ENCODE results near the gene MT1A. TPM values are rescaled to one million over a fixed set of nuclear protein-coding genes. Genes with fewer than 3 reads are reported as not detected.
A peak's percentile ranks its signal among the peaks of the same experiment; 100 is the strongest.

The MT1A gene
- total and polyA plus RNA-seq, 4 donors = not detected

GRCh38 chr16:56603589-56603988, 34.9 kb upstream of the MT1A start:
- Histone ChIP-seq H3K36me3 (ENCODE audit: control insufficient read depth, insufficient read depth, low read length) (no peaks in the 10 kb centered on the region), H3K4me1 (ENCODE audit: control insufficient read depth, insufficient read depth, low read length) (peaks cover 33% of the 10 kb centered on the region), H3K9me3 (ENCODE audit: control insufficient read depth, insufficient read depth, low read length) (no peaks in the 10 kb centered on the region), H3K27ac (ENCODE audit: low read depth, low read length) (no peak overlapping the region), H3K27me3 (ENCODE audit: control insufficient read depth, insufficient read depth, low read length) (no peaks in the 10 kb centered on the region), H3K4me3 (ENCODE audit: low read depth, low read length) (no peak overlapping the region)
- WGBS (ENCODE audit: insufficient coverage) = 65% methylated on average over 3 of the region's 4 CpGs
- peak in 2 of 6 donors; percentile 61 to 66 for DNase-seq (ENCODE audit: low read depth in 4 of 6, low spot score in 6 of 6)

- Histone ChIP-seq H3K27me3 (ENCODE audit: control insufficient read depth, insufficient read depth, low read length) (peaks cover 11% of the 10 kb centered on the region), H3K36me3 (ENCODE audit: control insufficient read depth, insufficient read depth, low read length) (no peaks in the 10 kb centered on the region), H3K4me1 (ENCODE audit: control insufficient read depth, insufficient read depth, low read length) (peaks cover 43% of the 10 kb centered on the region), H3K9me3 (ENCODE audit: control insufficient read depth, insufficient read depth, low read length) (no peaks in the 10 kb centered on the region), H3K4me3 (ENCODE audit: low read depth, low read length) (no peak overlapping the region), H3K27ac (ENCODE audit: low read depth, low read length) (no peak overlapping the region)
- DNase-seq (ENCODE audit: low read depth in 4 of 6, low spot score in 6 of 6) = no peak
- 100% methylated on average over 2 of the region's 4 CpGs for WGBS (ENCODE audit: insufficient coverage)
Observed at GRCh38 chr16:56604966-56605365, 33.5 kb upstream of the MT1A start.

DNA sequence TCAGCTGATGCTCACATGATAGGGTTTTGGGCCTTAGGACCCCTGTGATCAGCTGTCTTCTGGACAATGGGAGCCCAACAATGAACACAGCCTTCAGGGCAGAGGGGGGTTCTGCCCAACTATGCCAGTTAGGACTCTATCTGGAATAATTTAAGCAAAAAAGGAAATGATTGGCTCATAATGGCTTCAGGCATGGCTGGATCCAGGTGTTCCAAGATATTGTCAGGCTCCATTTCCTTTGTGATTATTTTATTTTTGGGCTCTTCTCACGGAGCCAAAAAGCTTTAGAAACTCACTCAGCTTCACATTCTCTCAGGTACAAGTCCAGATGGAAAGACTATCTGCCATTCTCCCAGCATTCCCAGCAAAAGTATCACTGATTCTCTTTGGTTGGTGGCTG, 33.0 kb upstream of the MT1A start:
- Histone ChIP-seq H3K9me3 (ENCODE audit: control insufficient read depth, insufficient read depth, low read length) (no peaks in the 10 kb centered on the region), H3K4me1 (ENCODE audit: control insufficient read depth, insufficient read depth, low read length) (peaks cover 47% of the 10 kb centered on the region), H3K27ac (ENCODE audit: low read depth, low read length) (no peak overlapping the region), H3K27me3 (ENCODE audit: control insufficient read depth, insufficient read depth, low read length) (peaks cover 15% of the 10 kb centered on the region), H3K4me3 (ENCODE audit: low read depth, low read length) (no peak overlapping the region), H3K36me3 (ENCODE audit: control insufficient read depth, insufficient read depth, low read length) (no peaks in the 10 kb centered on the region)
- no peak for DNase-seq (ENCODE audit: low read depth in 4 of 6, low spot score in 6 of 6)
- no CpG with 5 or more reads among the region's 1 CpG for whole genome bisulfite sequencing (ENCODE audit: insufficient coverage)

DNA sequence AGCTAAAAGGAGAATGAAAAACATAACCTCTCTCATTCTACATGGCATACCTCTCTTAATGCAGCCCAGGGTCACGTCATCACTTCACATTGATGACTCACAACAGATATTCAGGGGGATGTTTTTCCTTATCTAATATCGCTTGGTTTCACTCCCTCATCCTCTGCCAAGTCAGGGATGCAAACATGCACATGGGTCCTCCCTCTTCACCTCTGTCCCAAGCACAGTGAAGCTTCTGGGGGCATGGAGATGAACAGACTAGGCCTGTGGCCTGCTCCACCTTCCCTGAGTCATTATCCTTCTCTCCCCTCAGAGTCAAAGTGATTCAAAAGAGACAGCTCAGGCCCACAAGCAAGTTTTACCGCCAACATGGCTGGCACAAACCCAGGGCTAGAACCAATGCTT, 32.4 kb upstream of the MT1A start:
- Histone ChIP-seq H3K4me3 (ENCODE audit: low read depth, low read length) (no peak overlapping the region), H3K9me3 (ENCODE audit: control insufficient read depth, insufficient read depth, low read length) (no peaks in the 10 kb centered on the region), H3K27me3 (ENCODE audit: control insufficient read depth, insufficient read depth, low read length) (peaks cover 21% of the 10 kb centered on the region), H3K27ac (ENCODE audit: low read depth, low read length) (peak overlapping the region; percentile 87), H3K36me3 (ENCODE audit: control insufficient read depth, insufficient read depth, low read length) (no peaks in the 10 kb centered on the region), H3K4me1 (ENCODE audit: control insufficient read depth, insufficient read depth, low read length) (peaks cover 43% of the 10 kb centered on the region)
- 82% methylated on average over 2 of the region's 3 CpGs for WGBS (ENCODE audit: insufficient coverage)
- no peak for DNase-seq (ENCODE audit: low read depth in 4 of 6, low spot score in 6 of 6)

GRCh38 chr16:56606476-56607108, 31.9 kb upstream of the MT1A start:
- H3K36me3 ChIP-seq (ENCODE audit: control insufficient read depth, insufficient read depth, low read length) = no peaks in the 10 kb centered on the region
- DNase-seq (ENCODE audit: low read depth in 4 of 6, low spot score in 6 of 6) = peak in 2 of 6 donors; percentile 30 to 77
- H3K27me3 ChIP-seq (ENCODE audit: control insufficient read depth, insufficient read depth, low read length) = peaks cover 24% of the 10 kb centered on the region
- peaks cover 42% of the 10 kb centered on the region for H3K4me1 ChIP-seq (ENCODE audit: control insufficient read depth, insufficient read depth, low read length)
- H3K4me3 ChIP-seq (ENCODE audit: low read depth, low read length) = no peak overlapping the region
- H3K9me3 ChIP-seq (ENCODE audit: control insufficient read depth, insufficient read depth, low read length) = no peaks in the 10 kb centered on the region
- peak overlapping the region; percentile 87 for H3K27ac ChIP-seq (ENCODE audit: low read depth, low read length)
- 65% methylated on average over 2 of the region's 8 CpGs for WGBS (ENCODE audit: insufficient coverage)

DNA sequence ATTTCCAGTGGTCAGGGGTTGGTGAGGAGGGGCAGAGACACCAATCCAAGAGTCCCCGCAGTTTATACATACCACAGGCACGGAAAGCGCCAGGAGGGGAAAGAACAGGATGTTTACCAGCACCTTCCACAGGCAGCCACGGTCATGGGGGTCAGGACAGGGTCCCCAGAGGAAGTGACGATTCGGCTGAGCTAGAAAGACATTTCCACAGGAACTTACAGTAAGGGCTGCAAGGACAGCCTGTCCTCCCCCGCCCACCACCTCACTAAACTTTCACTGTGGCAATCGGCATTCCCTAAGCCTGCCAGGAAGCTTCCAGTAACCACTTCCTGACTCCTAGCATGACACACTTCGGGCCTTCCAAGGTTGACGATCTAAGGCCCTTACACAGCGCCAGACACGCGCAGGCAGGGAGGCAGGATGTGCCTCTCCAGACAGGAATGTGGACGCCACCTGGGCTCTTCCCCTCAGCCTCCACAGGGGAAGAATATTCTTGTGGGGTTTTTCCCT, 31.3 kb upstream of the MT1A start:
- Histone ChIP-seq H3K4me1 (ENCODE audit: control insufficient read depth, insufficient read depth, low read length) (peaks cover 42% of the 10 kb centered on the region), H3K36me3 (ENCODE audit: control insufficient read depth, insufficient read depth, low read length) (no peaks in the 10 kb centered on the region), H3K27me3 (ENCODE audit: control insufficient read depth, insufficient read depth, low read length) (peaks cover 26% of the 10 kb centered on the region), H3K27ac (ENCODE audit: low read depth, low read length) (peak overlapping the region; percentile 87), H3K9me3 (ENCODE audit: control insufficient read depth, insufficient read depth, low read length) (no peaks in the 10 kb centered on the region), H3K4me3 (ENCODE audit: low read depth, low read length) (no peak overlapping the region)
- peak in 1 of 6 donors; percentile 48 for DNase-seq (ENCODE audit: low read depth in 4 of 6, low spot score in 6 of 6)
- 80% methylated on average over 13 of the region's 14 CpGs for WGBS (ENCODE audit: insufficient coverage)

DNA sequence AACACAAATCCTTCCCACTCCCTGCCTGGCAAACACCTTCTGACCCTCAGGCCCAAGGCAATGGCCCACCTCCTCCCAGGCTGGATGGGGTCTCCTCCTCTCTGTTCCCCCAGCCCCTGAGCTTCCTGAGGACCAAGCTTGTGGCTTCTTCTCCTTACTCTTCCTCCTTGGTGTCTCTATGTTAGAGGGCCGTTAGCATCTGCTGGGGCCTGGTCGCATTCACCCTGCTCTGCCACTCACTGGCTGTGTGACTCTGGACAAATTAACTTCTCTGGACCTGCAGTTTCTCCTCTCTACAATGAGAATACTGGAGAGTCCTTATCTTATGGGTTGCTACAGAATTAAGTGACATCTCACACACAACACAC, 30.8 kb upstream of the MT1A start:
- no peaks in the 10 kb centered on the region for H3K36me3 ChIP-seq (ENCODE audit: control insufficient read depth, insufficient read depth, low read length)
- H3K27me3 ChIP-seq (ENCODE audit: control insufficient read depth, insufficient read depth, low read length) = peaks cover 26% of the 10 kb centered on the region
- no peaks in the 10 kb centered on the region for H3K9me3 ChIP-seq (ENCODE audit: control insufficient read depth, insufficient read depth, low read length)
- peaks cover 42% of the 10 kb centered on the region for H3K4me1 ChIP-seq (ENCODE audit: control insufficient read depth, insufficient read depth, low read length)
- DNase-seq (ENCODE audit: low read depth in 4 of 6, low spot score in 6 of 6) = no peak
- H3K27ac ChIP-seq (ENCODE audit: low read depth, low read length) = peak overlapping the region; percentile 87
- peak overlapping the region; percentile 47 for H3K4me3 ChIP-seq (ENCODE audit: low read depth, low read length)
- WGBS (ENCODE audit: insufficient coverage) = no CpG with 5 or more reads among the region's 2 CpGs

DNA sequence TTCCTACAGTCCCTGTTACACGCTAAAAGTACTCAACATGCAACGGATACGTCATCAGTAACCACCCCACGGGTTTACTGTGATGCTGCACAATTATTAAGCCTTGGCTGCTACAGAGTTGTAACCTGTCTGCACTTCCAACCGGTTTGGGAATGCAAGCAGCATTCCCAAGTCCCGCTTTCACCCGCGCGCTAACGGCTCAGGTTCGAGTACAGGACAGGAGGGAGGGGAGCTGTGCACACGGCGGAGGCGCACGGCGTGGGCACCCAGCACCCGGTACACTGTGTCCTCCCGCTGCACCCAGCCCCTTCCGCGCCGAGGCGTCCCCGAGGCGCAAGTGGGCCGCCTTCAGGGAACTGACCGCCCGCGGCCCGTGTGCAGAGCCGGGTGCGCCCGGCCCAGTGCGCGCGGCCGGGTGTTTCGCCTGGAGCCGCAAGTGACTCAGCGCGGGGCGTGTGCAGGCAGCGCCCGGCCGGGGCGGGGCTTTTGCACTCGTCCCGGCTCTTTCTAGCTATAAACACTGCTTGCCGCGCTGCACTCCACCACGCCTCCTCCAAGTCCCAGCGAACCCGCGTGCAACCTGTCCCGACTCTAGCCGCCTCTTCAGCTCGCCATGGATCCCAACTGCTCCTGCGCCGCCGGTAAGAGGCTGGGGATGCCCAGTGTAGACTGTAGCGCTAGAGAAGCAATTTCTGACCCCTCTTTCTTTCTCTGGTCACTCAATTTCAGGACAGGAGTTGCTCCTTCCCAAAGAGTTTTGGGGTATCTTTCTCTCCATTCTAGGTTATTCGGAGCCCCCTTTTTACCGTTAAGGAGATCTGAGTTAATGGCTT, 30.2 kb upstream of the MT1A start, which contains the start of gene MT2A:
MT2A (plus strand) TSS at position 542 of the 833 bp plus-strand sequence; CDS start at position 614, 72 bp downstream.
- Histone ChIP-seq H3K9me3 (ENCODE audit: control insufficient read depth, insufficient read depth, low read length) (no peaks in the 10 kb centered on the region), H3K4me1 (ENCODE audit: control insufficient read depth, insufficient read depth, low read length) (peaks cover 42% of the 10 kb centered on the region), H3K4me3 (ENCODE audit: low read depth, low read length) (peak within 1 kb of the TSS; percentile 58), H3K27ac (ENCODE audit: low read depth, low read length) (peak within 1 kb of the TSS; percentile 87), H3K36me3 (ENCODE audit: control insufficient read depth, insufficient read depth, low read length) (no peaks in the 10 kb centered on the region), H3K27me3 (ENCODE audit: control insufficient read depth, insufficient read depth, low read length) (peaks cover 26% of the 10 kb centered on the region)
- 9% methylated on average over 56 of the region's 62 CpGs for WGBS (ENCODE audit: insufficient coverage)
- DNase-seq (ENCODE audit: low read depth in 4 of 6, low spot score in 6 of 6) = peak in 2 of 6 donors; percentile 88 to 94

DNA sequence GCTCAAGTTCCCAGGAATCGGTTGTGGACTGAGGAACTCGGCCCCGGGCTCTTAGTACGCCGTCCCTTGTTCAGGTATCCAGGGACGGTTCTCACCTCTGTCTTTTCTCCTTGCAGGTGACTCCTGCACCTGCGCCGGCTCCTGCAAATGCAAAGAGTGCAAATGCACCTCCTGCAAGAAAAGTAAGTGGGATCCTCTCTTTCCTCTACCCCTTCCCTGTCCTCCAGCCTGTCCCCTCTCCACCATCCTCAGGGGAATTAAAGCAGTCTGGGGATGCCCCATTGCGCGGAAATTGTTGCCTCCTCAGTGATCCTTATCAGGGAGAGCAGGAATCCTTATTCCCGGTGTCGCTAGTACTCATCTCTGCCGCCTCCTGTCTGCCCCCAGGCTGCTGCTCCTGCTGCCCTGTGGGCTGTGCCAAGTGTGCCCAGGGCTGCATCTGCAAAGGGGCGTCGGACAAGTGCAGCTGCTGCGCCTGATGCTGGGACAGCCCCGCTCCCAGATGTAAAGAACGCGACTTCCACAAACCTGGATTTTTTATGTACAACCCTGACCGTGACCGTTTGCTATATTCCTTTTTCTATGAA, 29.5 kb upstream of the MT1A start:
- H3K27ac ChIP-seq (ENCODE audit: low read depth, low read length) = peak overlapping the region; percentile 80
- WGBS (ENCODE audit: insufficient coverage) = under 1% methylated on average over 15 of the region's 21 CpGs
- peaks cover 26% of the 10 kb centered on the region for H3K27me3 ChIP-seq (ENCODE audit: control insufficient read depth, insufficient read depth, low read length)

More for the DNA sequence above, 29.5 kb upstream of the MT1A start:
- H3K36me3 ChIP-seq (ENCODE audit: control insufficient read depth, insufficient read depth, low read length) = no peaks in the 10 kb centered on the region
- H3K4me1 ChIP-seq (ENCODE audit: control insufficient read depth, insufficient read depth, low read length) = peaks cover 42% of the 10 kb centered on the region
- peak in 2 of 6 donors; percentile 11 to 25 for DNase-seq (ENCODE audit: low read depth in 4 of 6, low spot score in 6 of 6)
- H3K9me3 ChIP-seq (ENCODE audit: control insufficient read depth, insufficient read depth, low read length) = no peaks in the 10 kb centered on the region
- H3K4me3 ChIP-seq (ENCODE audit: low read depth, low read length) = peak overlapping the region; percentile 58

Data from spinal cord (tissue), 10 donors.